ENCODE measurements around the gene LMAN1L. TPM values are rescaled to one million over a fixed set of nuclear protein-coding genes. Genes with fewer than 3 reads are reported as not detected.

LMAN1L gene
- total RNA-seq, 2 experiments from 2014 or later, result 0.09 to 0.38 TPM

DNA sequence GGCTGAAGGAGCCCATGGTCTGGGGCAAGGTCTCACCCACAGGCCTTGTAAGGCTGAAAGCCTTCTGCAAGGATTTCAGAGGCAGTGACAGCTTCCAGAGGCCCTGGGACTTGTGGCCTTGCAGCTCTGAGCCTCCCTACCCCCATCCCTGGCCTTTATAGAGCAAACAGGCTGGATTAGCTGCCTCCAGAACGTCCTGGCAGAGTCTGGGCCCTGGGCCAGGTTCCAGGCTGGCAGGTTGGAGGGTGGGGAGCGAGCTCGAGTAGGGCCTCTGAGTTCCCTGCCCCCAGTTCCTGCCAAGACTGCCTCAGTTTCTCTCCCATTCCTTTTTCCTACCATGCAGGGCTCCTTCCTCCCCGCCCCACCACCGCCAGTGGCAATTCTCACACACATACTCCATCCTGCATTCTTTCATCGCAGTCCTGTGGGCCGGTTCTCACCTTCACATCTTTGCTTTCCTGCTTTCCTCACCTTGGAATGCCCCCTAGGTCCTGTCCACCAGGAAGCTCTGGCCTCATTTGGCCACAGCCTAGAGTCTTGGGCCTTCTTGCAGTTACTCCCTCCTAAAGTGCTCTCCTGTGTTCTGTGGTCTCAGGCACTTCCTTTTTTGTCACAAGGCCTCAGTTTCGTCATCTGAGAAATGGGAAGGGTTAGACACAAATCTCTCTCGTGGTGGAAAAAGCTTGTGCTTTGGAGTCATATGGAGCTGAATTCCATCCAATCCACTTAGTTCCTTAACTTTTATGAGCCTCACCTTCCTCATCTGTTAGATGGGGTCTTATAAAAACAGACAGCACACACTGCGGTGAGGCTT lies 2.7 kb downstream of the LMAN1L start:
- Histone ChIP-seq H3K9me3 (ENCODE audit: low read length) (no peaks in the 10 kb centered on the region), H3K4me3 (ENCODE audit: low read depth, low read length, poor library complexity, severe bottlenecking) (no peak overlapping the region), H3K27ac (ENCODE audit: low read depth, low read length, poor library complexity, severe bottlenecking) (no peak overlapping the region), H4K20me1 (ENCODE audit: insufficient read depth, low read length) (no peaks in the 10 kb centered on the region), H3K4me1 (ENCODE audit: insufficient read depth, low read length, poor library complexity, severe bottlenecking) (peaks cover 18% of the 10 kb centered on the region), H3K79me2 (ENCODE audit: insufficient read depth, low read depth, low read length) (no peaks in the 10 kb centered on the region), H2AFZ (ENCODE audit: low read length) (no peak overlapping the region), H3K4me2 (ENCODE audit: low read length) (no peak overlapping the region), H3K36me3 (ENCODE audit: insufficient read depth, low read length) (no peaks in the 10 kb centered on the region), H3K9me2 (ENCODE audit: insufficient read depth, low read length) (no peaks in the 10 kb centered on the region)
- intact Hi-C loops (cut with micrococcal nuclease; ENCODE audit: unreplicated experiment), result no loop called here
- DNase-seq (ENCODE audit: low spot score), result no peak
- ChIA-PET CTCF (ENCODE audit: unreplicated experiment) (no interaction called here), POLR2A (interaction anchor here (0.6 kb wide), 2 partner anchors 55 to 636 kb away, joined by 4 to 7 read pairs; partner anchors contain the start of gene SIN3A)
- no TSS peak for BruUV-seq (replicated peaks)
- TF ChIP-seq EZH2phosphoT487 (IDR thresholded peaks at IDR 0.05; ENCODE audit: borderline replicate concordance, low read depth, low read length), result no peak
- TF ChIP-seq, protein P1, sequence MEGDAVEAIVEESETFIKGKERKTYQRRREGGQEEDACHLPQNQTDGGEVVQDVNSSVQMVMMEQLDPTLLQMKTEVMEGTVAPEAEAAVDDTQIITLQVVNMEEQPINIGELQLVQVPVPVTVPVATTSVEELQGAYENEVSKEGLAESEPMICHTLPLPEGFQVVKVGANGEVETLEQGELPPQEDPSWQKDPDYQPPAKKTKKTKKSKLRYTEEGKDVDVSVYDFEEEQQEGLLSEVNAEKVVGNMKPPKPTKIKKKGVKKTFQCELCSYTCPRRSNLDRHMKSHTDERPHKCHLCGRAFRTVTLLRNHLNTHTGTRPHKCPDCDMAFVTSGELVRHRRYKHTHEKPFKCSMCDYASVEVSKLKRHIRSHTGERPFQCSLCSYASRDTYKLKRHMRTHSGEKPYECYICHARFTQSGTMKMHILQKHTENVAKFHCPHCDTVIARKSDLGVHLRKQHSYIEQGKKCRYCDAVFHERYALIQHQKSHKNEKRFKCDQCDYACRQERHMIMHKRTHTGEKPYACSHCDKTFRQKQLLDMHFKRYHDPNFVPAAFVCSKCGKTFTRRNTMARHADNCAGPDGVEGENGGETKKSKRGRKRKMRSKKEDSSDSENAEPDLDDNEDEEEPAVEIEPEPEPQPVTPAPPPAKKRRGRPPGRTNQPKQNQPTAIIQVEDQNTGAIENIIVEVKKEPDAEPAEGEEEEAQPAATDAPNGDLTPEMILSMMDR (conservative IDR thresholded peaks at IDR 0.05; ENCODE audit: low read length), result no peak

DNA sequence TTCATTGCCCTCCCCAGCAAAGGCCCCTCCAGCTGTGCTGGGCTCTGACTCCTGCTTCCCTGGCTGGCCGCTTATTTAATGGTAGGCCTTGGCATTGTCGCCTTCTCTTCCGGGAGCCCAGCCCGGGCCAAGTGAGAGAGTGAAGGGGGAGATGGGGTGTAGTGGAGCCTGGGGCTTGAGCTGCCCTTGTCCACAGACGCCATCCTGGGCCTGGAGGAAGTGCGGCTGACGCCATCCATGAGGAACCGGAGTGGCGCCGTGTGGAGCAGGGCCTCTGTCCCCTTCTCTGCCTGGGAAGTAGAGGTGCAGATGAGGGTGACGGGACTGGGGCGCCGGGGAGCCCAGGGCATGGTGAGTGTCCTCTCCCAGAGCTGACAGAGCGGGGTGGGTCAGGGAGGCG lies 3.3 kb downstream of the LMAN1L start:
- H3K9me3 ChIP-seq (ENCODE audit: low read length), result no peaks in the 10 kb centered on the region
- H4K20me1 ChIP-seq (ENCODE audit: insufficient read depth, low read length), result no peaks in the 10 kb centered on the region
- no peaks in the 10 kb centered on the region for H3K9me2 ChIP-seq (ENCODE audit: insufficient read depth, low read length)
- CTCF ChIA-PET (ENCODE audit: unreplicated experiment), result no interaction called here
- no TSS peak for BruUV-seq (replicated peaks)
- peaks cover 25% of the 10 kb centered on the region for H3K4me1 ChIP-seq (ENCODE audit: insufficient read depth, low read length, poor library complexity, severe bottlenecking)
- H3K79me2 ChIP-seq (ENCODE audit: insufficient read depth, low read depth, low read length), result no peaks in the 10 kb centered on the region
- no peak overlapping the region for H2AFZ ChIP-seq (ENCODE audit: low read length)
- POLR2A ChIA-PET, result no interaction called here
- DNase-seq (ENCODE audit: low spot score), result no peak
- H3K4me3 ChIP-seq (ENCODE audit: low read depth, low read length, poor library complexity, severe bottlenecking), result no peak overlapping the region
- H3K27ac ChIP-seq (ENCODE audit: low read depth, low read length, poor library complexity, severe bottlenecking), result no peak overlapping the region
- no peaks in the 10 kb centered on the region for H3K36me3 ChIP-seq (ENCODE audit: insufficient read depth, low read length)
- TF ChIP-seq, protein P1 (conservative IDR thresholded peaks at IDR 0.05; ENCODE audit: low read length), result no peak
- TF ChIP-seq EZH2phosphoT487 (IDR thresholded peaks at IDR 0.05; ENCODE audit: borderline replicate concordance, low read depth, low read length), result no peak
- H3K4me2 ChIP-seq (ENCODE audit: low read length), result no peak overlapping the region
- intact Hi-C loops (cut with micrococcal nuclease; ENCODE audit: unreplicated experiment), result no loop called here
